Trophoblast cell (in vitro differentiated cells and primary cell): ENCODE measurements around the gene DNAJC2.
A peak's percentile ranks its signal among the peaks of the same experiment; 100 is the strongest.

ENCODE experiments used
- DNase-seq, 2 donors: peaks; one replicate each; pipeline ENCODE4 v3.0.0-alpha.2; 2016
- H2AFZ ChIP-seq: 2 replicates; pipeline ENCODE4 v1.6.1; 2013; ENCODE audit warnings: low read length, moderate library complexity, mild to moderate bottlenecking; ENCODE audit not compliant: insufficient read depth, poor library complexity
- H2AK5ac ChIP-seq: 2 replicates; pipeline ENCODE4 v1.6.1; 2013; ENCODE audit warnings: mild to moderate bottlenecking, low read length
- H2BK120ac ChIP-seq: 2 replicates; pipeline ENCODE4 v1.6.1; 2013; ENCODE audit warnings: low read length, mild to moderate bottlenecking, moderate library complexity; ENCODE audit not compliant: insufficient read depth, poor library complexity
- H2BK12ac ChIP-seq: 2 replicates; pipeline ENCODE4 v1.6.1; 2013; ENCODE audit warnings: mild to moderate bottlenecking, low read length, moderate library complexity
- H2BK5ac ChIP-seq: 2 replicates; pipeline ENCODE4 v1.6.1; 2013; ENCODE audit warnings: low read length, low read depth, moderate library complexity, mild to moderate bottlenecking; ENCODE audit not compliant: poor library complexity
- H3K14ac ChIP-seq: 2 replicates; pipeline ENCODE4 v1.6.1; 2013; ENCODE audit warnings: mild to moderate bottlenecking, low read length
- H3K18ac ChIP-seq: 2 replicates; pipeline ENCODE4 v1.6.1; 2013; ENCODE audit warnings: mild to moderate bottlenecking, low read length
- H3K23ac ChIP-seq: 2 replicates; pipeline ENCODE4 v1.6.1; 2013; ENCODE audit warnings: low read length
- H3K27ac ChIP-seq: 2 replicates; pipeline ENCODE4 v1.5.1; 2013; ENCODE audit warnings: low read depth, mild to moderate bottlenecking, inconsistent platforms, low read length, moderate library complexity
- H3K27me3 ChIP-seq: 2 replicates; pipeline ENCODE4 v1.6.1; 2013; ENCODE audit warnings: inconsistent platforms, mild to moderate bottlenecking, low read length, moderate library complexity; ENCODE audit not compliant: insufficient read depth
- H3K36me3 ChIP-seq, 2 experiments: 1 replicate in 1 of 2; 2 replicates in 1 of 2; pipeline ENCODE4 v1.6.1; 2013; ENCODE audit warnings: low read length in 2 of 2, mild to moderate bottlenecking in 2 of 2, moderate library complexity in 1 of 2; ENCODE audit not compliant: insufficient read depth in 2 of 2, control insufficient read depth in 1 of 2
- H3K4ac ChIP-seq: 2 replicates; pipeline ENCODE4 v1.6.1; 2013; ENCODE audit warnings: low read depth, mild to moderate bottlenecking, low read length, moderate library complexity
- H3K4me1 ChIP-seq, 2 experiments: 1 replicate in 1 of 2; 2 replicates in 1 of 2; pipeline ENCODE4 v1.6.1; 2013; ENCODE audit warnings: low read length in 2 of 2, mild to moderate bottlenecking in 2 of 2, moderate library complexity in 1 of 2; ENCODE audit not compliant: insufficient read depth in 2 of 2, control insufficient read depth in 1 of 2
- H3K4me2 ChIP-seq: 2 replicates; pipeline ENCODE4 v1.6.1; 2013; ENCODE audit warnings: inconsistent platforms, mild to moderate bottlenecking, low read length, moderate library complexity
- H3K4me3 ChIP-seq: 2 replicates; pipeline ENCODE4 v1.5.1; 2013; ENCODE audit warnings: mild to moderate bottlenecking, low read depth, low read length, inconsistent platforms
- H3K79me1 ChIP-seq: one replicate; pipeline ENCODE4 v1.6.1; 2013; ENCODE audit warnings: low read length
- H3K79me2 ChIP-seq: 2 replicates; pipeline ENCODE4 v1.6.1; 2013; ENCODE audit warnings: low read length, mild to moderate bottlenecking; ENCODE audit not compliant: control insufficient read depth, insufficient read depth, poor library complexity
- H3K9ac ChIP-seq: 2 replicates; pipeline ENCODE4 v1.6.1; 2013; ENCODE audit warnings: mild to moderate bottlenecking, low read length
- H3K9me3 ChIP-seq: 2 replicates; pipeline ENCODE4 v1.6.1; 2013; ENCODE audit warnings: low read depth, mild to moderate bottlenecking, control low read depth, inconsistent platforms, low read length; ENCODE audit not compliant: insufficient read depth
- H4K12ac ChIP-seq: 2 replicates; pipeline ENCODE4 v1.6.1; 2013; ENCODE audit warnings: low read depth, mild to moderate bottlenecking, low read length, moderate library complexity
- H4K8ac ChIP-seq: 2 replicates; pipeline ENCODE4 v1.6.1; 2013; ENCODE audit warnings: low read depth, mild to moderate bottlenecking, low read length, moderate library complexity
- H4K91ac ChIP-seq: one replicate; pipeline ENCODE4 v1.6.1; 2013; ENCODE audit warnings: low read depth, mild to moderate bottlenecking, low read length, moderate library complexity
- WGBS: extraction: QIAGEN DNeasy Blood & Tissue Kit; methylation state at CpG from one replicate; pipeline ENCODE4 v1.1.7; 2013; ENCODE audit warnings: missing lambda C conversion rate; ENCODE audit not compliant: insufficient read length, insufficient coverage; ENCODE audit errors: extremely low coverage; 5-methylcytosine and 5-hydroxymethylcytosine counted together

Gene DNAJC2

DNA sequence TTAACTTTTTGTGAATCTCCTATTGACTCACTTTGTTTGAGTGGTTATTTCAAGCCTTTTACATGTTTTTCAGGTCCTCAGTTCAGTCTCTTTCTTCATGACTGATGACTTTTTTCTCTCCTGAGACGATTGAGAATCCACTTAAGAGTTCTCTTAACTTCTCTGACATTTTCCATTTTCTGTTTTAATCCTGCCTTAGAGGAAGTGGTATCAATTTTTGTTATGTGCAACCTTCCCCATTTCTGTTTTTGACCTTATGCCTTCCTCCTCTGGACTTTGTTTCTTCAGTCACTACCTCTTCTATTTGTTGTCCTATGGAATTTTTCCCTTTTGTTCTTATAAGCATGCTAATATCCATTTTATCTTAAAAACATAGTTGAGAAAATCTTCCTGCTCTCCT, 5.2 kb upstream of the DNAJC2 start:
- Histone ChIP-seq H4K8ac (no peak overlapping the region), H2BK120ac (no peak overlapping the region), H3K79me2 (peaks cover 5% of the 10 kb centered on the region), H3K79me1 (peaks cover 3% of the 10 kb centered on the region), H3K4me3 (no peak overlapping the region), H2AK5ac (no peak overlapping the region), H3K4me1 (peaks cover 2 to 4% of the 10 kb centered on the region in 2 experiments), H3K9me3 (peaks cover 2% of the 10 kb centered on the region), H3K27ac (no peak overlapping the region), H3K14ac (no peak overlapping the region), H2AFZ (no peak overlapping the region), H3K18ac (no peak overlapping the region), H3K4ac (no peak overlapping the region), H3K9ac (no peak overlapping the region), H3K4me2 (no peak overlapping the region), H4K91ac (no peak overlapping the region), H3K36me3 (peaks cover 10 to 14% of the 10 kb centered on the region in 2 experiments), H4K12ac (no peak overlapping the region), H3K23ac (no peak overlapping the region), H2BK5ac (no peak overlapping the region), H2BK12ac (no peak overlapping the region), H3K27me3 (no peaks in the 10 kb centered on the region)
- DNase-seq, result no peak
- no CpG with 5 or more reads among the region's 1 CpG for WGBS

DNA sequence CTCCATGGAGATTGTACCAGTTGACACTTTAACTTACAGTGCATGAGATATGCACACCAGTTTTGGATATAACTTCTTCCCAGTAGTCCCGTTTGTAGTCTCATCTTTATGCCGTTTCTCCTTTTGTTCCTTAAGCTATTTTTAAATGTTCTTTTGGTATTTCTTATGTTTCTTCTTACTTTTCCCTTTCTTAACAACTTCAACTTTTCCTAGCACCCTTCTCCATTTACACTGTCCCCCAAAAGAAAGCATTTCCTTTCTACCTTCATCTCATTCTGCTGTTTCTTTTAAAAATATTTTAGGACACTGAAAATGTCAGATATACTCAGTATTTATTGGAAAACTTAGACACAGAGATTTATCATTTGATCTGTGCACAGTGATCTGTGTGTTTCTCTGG, 4.4 kb upstream of the DNAJC2 start:
- H3K4me1 ChIP-seq, result peaks cover 2 to 4% of the 10 kb centered on the region in 2 experiments
- no peak overlapping the region for H3K14ac ChIP-seq
- H4K8ac ChIP-seq, result no peak overlapping the region
- peaks cover 2% of the 10 kb centered on the region for H3K9me3 ChIP-seq
- no peak overlapping the region for H3K27ac ChIP-seq
- no peak overlapping the region for H2AK5ac ChIP-seq
- no peak overlapping the region for H2BK5ac ChIP-seq
- no CpG with 5 or more reads among the region's 2 CpGs for WGBS
- no peak overlapping the region for H2AFZ ChIP-seq
- no peak overlapping the region for H2BK12ac ChIP-seq
- H2BK120ac ChIP-seq, result no peak overlapping the region
- no peak overlapping the region for H3K18ac ChIP-seq
- H3K9ac ChIP-seq, result no peak overlapping the region
- H3K36me3 ChIP-seq, result peaks cover 7 to 10% of the 10 kb centered on the region in 2 experiments
- H3K23ac ChIP-seq, result no peak overlapping the region
- H3K27me3 ChIP-seq, result no peaks in the 10 kb centered on the region
- no peak overlapping the region for H4K12ac ChIP-seq
- H4K91ac ChIP-seq, result no peak overlapping the region
- no peak overlapping the region for H3K4ac ChIP-seq
- DNase-seq, result no peak
- H3K79me2 ChIP-seq, result peaks cover 11% of the 10 kb centered on the region
- H3K79me1 ChIP-seq, result peaks cover 8% of the 10 kb centered on the region
- H3K4me3 ChIP-seq, result no peak overlapping the region
- H3K4me2 ChIP-seq, result no peak overlapping the region

DNA sequence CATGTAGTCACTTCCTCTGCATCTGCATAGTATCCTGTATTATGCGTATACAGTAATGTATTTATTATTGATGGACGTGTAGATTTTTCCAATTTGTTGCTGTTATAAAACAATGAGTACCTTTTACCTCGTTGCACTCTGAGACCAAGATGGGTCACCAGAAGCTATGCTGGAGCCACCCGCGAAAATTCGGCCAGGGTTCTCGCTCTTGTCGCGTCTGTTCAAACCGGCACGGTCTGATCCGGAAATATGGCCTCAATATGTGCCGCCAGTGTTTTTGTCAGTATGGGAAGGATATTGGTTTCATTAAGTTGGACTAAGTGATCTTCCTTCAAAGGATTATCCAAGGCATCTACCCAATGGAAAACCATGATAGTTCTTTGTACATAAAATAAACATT, 3.9 kb upstream of the DNAJC2 start:
- H4K12ac ChIP-seq, result no peak overlapping the region
- no peak overlapping the region for H3K27ac ChIP-seq
- no peak overlapping the region for H2BK120ac ChIP-seq
- no peaks in the 10 kb centered on the region for H3K27me3 ChIP-seq
- no CpG with 5 or more reads among the region's 13 CpGs for WGBS
- no peak overlapping the region for H3K18ac ChIP-seq
- H2BK12ac ChIP-seq, result no peak overlapping the region
- no peak overlapping the region for H2BK5ac ChIP-seq
- H3K79me1 ChIP-seq, result peaks cover 9% of the 10 kb centered on the region
- DNase-seq, result no peak
- peak overlapping the region; percentile 71 for H3K4me2 ChIP-seq
- no peak overlapping the region for H2AFZ ChIP-seq
- H2AK5ac ChIP-seq, result no peak overlapping the region
- H3K9me3 ChIP-seq, result peaks cover 2% of the 10 kb centered on the region
- peak overlapping the region; percentile 98 for H3K4ac ChIP-seq
- H4K8ac ChIP-seq, result no peak overlapping the region
- peak overlapping the region; percentile 57 for H3K4me3 ChIP-seq
- peaks cover 12% of the 10 kb centered on the region for H3K79me2 ChIP-seq
- H3K36me3 ChIP-seq, result peaks cover 7 to 10% of the 10 kb centered on the region in 2 experiments
- H3K4me1 ChIP-seq, result peaks cover 2 to 4% of the 10 kb centered on the region in 2 experiments
- no peak overlapping the region for H3K23ac ChIP-seq
- no peak overlapping the region for H4K91ac ChIP-seq
- H3K14ac ChIP-seq, result no peak overlapping the region
- no peak overlapping the region for H3K9ac ChIP-seq

GRCh38 chr7:103347507-103348267, 3.1 kb upstream of the DNAJC2 start, which contains the start of gene PSMC2:
TSS of gene PSMC2 (plus strand) at chr7:103347643. CDS start at chr7:103347712, 69 bp downstream.
- Histone ChIP-seq H4K12ac (peak within 1 kb of the TSS; percentile 59), H2AFZ (peak within 1 kb of the TSS; percentile 64), H2BK120ac (peak within 1 kb of the TSS; percentile 35), H3K36me3 (peaks cover 4 to 6% of the 10 kb centered on the region in 2 experiments), H3K14ac (peak within 1 kb of the TSS; percentile 75), H4K8ac (peak within 1 kb of the TSS; percentile 78), H3K9me3 (peaks cover 2% of the 10 kb centered on the region), H3K4ac (peak within 1 kb of the TSS; percentile 98), H3K79me2 (peaks cover 12% of the 10 kb centered on the region), H3K27ac (peak within 1 kb of the TSS; percentile 70), H3K4me1 (peaks cover 2 to 4% of the 10 kb centered on the region in 2 experiments), H3K4me3 (peak within 1 kb of the TSS; percentile 100), H3K79me1 (peaks cover 9% of the 10 kb centered on the region), H2BK5ac (peak within 1 kb of the TSS; percentile 7), H3K27me3 (no peaks in the 10 kb centered on the region), H3K4me2 (peak within 1 kb of the TSS; percentile 87), H3K9ac (peak within 1 kb of the TSS; percentile 99), H3K18ac (peak within 1 kb of the TSS; percentile 35), H2BK12ac (no peak within 1 kb of the TSS), H2AK5ac (no peak within 1 kb of the TSS), H3K23ac (no peak within 1 kb of the TSS), H4K91ac (peak within 1 kb of the TSS; percentile 54)
- DNase-seq, result peak; percentile 82 to 94
- no CpG with 5 or more reads among the region's 25 CpGs for WGBS
